ENCODE results near the gene SPINT1. TPM values are rescaled to one million over a fixed set of nuclear protein-coding genes. Genes with fewer than 3 reads are reported as not detected.

Gene SPINT1
- total RNA-seq, 1 experiment from 2014 or later, result 123 TPM

DNA sequence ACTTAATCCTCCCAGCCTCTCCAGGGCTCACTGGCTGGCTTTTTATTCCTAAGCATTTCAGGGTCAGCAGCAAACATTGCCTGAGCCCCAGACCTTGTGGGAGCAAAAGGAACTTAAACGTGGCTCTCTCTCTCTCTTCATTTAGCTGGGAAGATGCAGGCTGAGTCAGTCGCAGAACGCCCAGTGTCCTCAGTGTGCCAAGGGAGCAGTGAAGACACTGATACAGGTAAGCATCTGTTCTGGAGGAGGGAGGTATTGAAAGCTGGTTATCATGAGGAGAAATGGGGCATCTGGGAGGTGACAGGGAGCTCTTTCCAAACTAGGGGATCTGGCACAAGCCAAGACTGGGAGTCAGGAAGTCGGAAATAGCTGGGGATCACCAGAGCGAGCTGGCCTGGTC, 25.8 kb downstream of the SPINT1 start:
- Histone ChIP-seq H4K20me1 (ENCODE audit: insufficient read depth) (no peaks in the 10 kb centered on the region), H3K4me3 (replicated peaks in 1 of 2; ENCODE audit: low read depth in 1 of 2, low read length in 2 of 2) (no peak overlapping the region), H3K9me3 (ENCODE audit: control insufficient read depth in 1 of 2, insufficient read depth in 1 of 2, low read depth in 1 of 2, low read length in 2 of 2) (no peaks in the 10 kb centered on the region), H2AFZ (ENCODE audit: low read depth, low read length, poor library complexity, severe bottlenecking) (no peak overlapping the region), H3K4me1 (ENCODE audit: control insufficient read depth in 1 of 2, insufficient read depth in 2 of 2, low read length in 2 of 2) (peaks cover 29 to 38% of the 10 kb centered on the region in 2 experiments), H3K79me2 (ENCODE audit: insufficient read depth, low read length) (no peaks in the 10 kb centered on the region), H3K4me2 (ENCODE audit: low read length) (no peak overlapping the region), H3K27me3 (ENCODE audit: insufficient read depth, low read length) (no peaks in the 10 kb centered on the region), H3K36me3 (ENCODE audit: control insufficient read depth in 1 of 2, insufficient read depth in 2 of 2, low read length in 2 of 2) (no peaks in the 10 kb centered on the region), H3K27ac (ENCODE audit: low read depth, low read length) (no peak overlapping the region), H3K9ac (ENCODE audit: low read length) (no peak overlapping the region), H3K9me2 (ENCODE audit: insufficient read depth) (no peaks in the 10 kb centered on the region)
- RAD21 ChIA-PET (ENCODE audit: low non-redundant PET in 1 of 2, low total read pairs in 2 of 2, uncharacterized antibody in 2 of 2, unreplicated experiment in 2 of 2), result no interaction called here
- POLR2A ChIA-PET, result interaction anchor here (0.5 to 2.9 kb wide), 3 partner anchors 8 to 11 kb away, joined by 3 to 18 read pairs (median 3); no protein-coding TSS in a partner anchor
- intact Hi-C loops (cut with micrococcal nuclease), result no loop called here
- ATAC-seq (no peak), DNase-seq (ENCODE audit: low read depth, low spot score) (no peak)
- CTCF ChIA-PET, result interaction anchor here (1.7 to 5.7 kb wide), 3 partner anchors 12 to 24 kb away, joined by 5 to 94 read pairs (median 7); partner anchors contain the start of gene VPS18
- TF ChIP-seq CBX3 (IDR thresholded peaks at IDR 0.05; ENCODE audit: low read depth) (no peak), CEBPB (IDR thresholded peaks at IDR 0.05; ENCODE audit: low read depth) (no peak), YY1 (IDR thresholded peaks at IDR 0.05; ENCODE audit: extremely low read depth, insufficient replicate concordance, low read depth, low read length) (no peak)
- no TSS peak for BruUV-seq (replicated peaks)

- peaks cover 30 to 36% of the 10 kb centered on the region in 2 experiments for H3K4me1 ChIP-seq (ENCODE audit: control insufficient read depth in 1 of 2, insufficient read depth in 2 of 2, low read length in 2 of 2)
- CTCF ChIA-PET, result interaction anchor here (1.0 to 5.7 kb wide), 5 partner anchors 10 to 287 kb away, joined by 3 to 94 read pairs (median 6); partner anchors contain the start of gene VPS18
- no peak overlapping the region for H3K9ac ChIP-seq (ENCODE audit: low read length)
- no peak overlapping the region for H3K4me2 ChIP-seq (ENCODE audit: low read length)
- H4K20me1 ChIP-seq (ENCODE audit: insufficient read depth), result no peaks in the 10 kb centered on the region
- RAD21 ChIA-PET (ENCODE audit: low non-redundant PET in 1 of 2, low total read pairs in 2 of 2, uncharacterized antibody in 2 of 2, unreplicated experiment in 2 of 2), result no interaction called here
- no peaks in the 10 kb centered on the region for H3K36me3 ChIP-seq (ENCODE audit: control insufficient read depth in 1 of 2, insufficient read depth in 2 of 2, low read length in 2 of 2)
- no peaks in the 10 kb centered on the region for H3K9me2 ChIP-seq (ENCODE audit: insufficient read depth)
- DNase-seq (ENCODE audit: low read depth, low spot score) (no peak), ATAC-seq (no peak)
- no TSS peak for BruUV-seq (replicated peaks)
- intact Hi-C loops (cut with micrococcal nuclease), result no loop called here
- no peak overlapping the region for H3K4me3 ChIP-seq (replicated peaks in 1 of 2; ENCODE audit: low read depth in 1 of 2, low read length in 2 of 2)
- no peak overlapping the region for H3K27ac ChIP-seq (ENCODE audit: low read depth, low read length)
- TF ChIP-seq TCF7L2 (IDR thresholded peaks at IDR 0.05; ENCODE audit: borderline replicate concordance, extremely low read depth, insufficient read depth, insufficient read length) (no peak), CBX3 (IDR thresholded peaks at IDR 0.05; ENCODE audit: low read depth) (no peak), CEBPB (IDR thresholded peaks at IDR 0.05; ENCODE audit: low read depth) (no peak), REST (IDR thresholded peaks at IDR 0.05; ENCODE audit: low read depth) (no peak), ZNF274 (IDR thresholded peaks at IDR 0.05; ENCODE audit: low read depth, low read length) (no peak), JUND (IDR thresholded peaks at IDR 0.05) (no peak), SP1 (IDR thresholded peaks at IDR 0.05; ENCODE audit: low read depth) (no peak), SRF (IDR thresholded peaks at IDR 0.05; ENCODE audit: low read depth) (no peak), EZH2 (IDR thresholded peaks at IDR 0.05) (no peak), YY1 (IDR thresholded peaks at IDR 0.05; ENCODE audit: extremely low read depth, insufficient replicate concordance, low read depth, low read length) (no peak), EGR1 (IDR thresholded peaks at IDR 0.05; ENCODE audit: low read depth) (no peak)
- TF ChIP-seq, protein P1, sequence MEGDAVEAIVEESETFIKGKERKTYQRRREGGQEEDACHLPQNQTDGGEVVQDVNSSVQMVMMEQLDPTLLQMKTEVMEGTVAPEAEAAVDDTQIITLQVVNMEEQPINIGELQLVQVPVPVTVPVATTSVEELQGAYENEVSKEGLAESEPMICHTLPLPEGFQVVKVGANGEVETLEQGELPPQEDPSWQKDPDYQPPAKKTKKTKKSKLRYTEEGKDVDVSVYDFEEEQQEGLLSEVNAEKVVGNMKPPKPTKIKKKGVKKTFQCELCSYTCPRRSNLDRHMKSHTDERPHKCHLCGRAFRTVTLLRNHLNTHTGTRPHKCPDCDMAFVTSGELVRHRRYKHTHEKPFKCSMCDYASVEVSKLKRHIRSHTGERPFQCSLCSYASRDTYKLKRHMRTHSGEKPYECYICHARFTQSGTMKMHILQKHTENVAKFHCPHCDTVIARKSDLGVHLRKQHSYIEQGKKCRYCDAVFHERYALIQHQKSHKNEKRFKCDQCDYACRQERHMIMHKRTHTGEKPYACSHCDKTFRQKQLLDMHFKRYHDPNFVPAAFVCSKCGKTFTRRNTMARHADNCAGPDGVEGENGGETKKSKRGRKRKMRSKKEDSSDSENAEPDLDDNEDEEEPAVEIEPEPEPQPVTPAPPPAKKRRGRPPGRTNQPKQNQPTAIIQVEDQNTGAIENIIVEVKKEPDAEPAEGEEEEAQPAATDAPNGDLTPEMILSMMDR (IDR thresholded peaks at IDR 0.05 in 2 of 3, conservative IDR thresholded peaks at IDR 0.05 in 1 of 3; ENCODE audit: borderline replicate concordance in 1 of 3, insufficient read depth in 1 of 3, low read depth in 2 of 3, low read length in 2 of 3), result no peak
- TF ChIP-seq, protein P2, sequence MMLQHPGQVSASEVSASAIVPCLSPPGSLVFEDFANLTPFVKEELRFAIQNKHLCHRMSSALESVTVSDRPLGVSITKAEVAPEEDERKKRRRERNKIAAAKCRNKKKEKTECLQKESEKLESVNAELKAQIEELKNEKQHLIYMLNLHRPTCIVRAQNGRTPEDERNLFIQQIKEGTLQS (IDR thresholded peaks at IDR 0.05), result no peak
- TF ChIP-seq, protein P3, sequence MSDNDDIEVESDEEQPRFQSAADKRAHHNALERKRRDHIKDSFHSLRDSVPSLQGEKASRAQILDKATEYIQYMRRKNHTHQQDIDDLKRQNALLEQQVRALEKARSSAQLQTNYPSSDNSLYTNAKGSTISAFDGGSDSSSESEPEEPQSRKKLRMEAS (IDR thresholded peaks at IDR 0.05), result no peak
- POLR2A ChIA-PET, result interaction anchor here (1.4 to 2.9 kb wide), 2 partner anchors 9 to 12 kb away, joined by 6 to 18 read pairs; no protein-coding TSS in a partner anchor
- no peaks in the 10 kb centered on the region for H3K79me2 ChIP-seq (ENCODE audit: insufficient read depth, low read length)
- H3K27me3 ChIP-seq (ENCODE audit: insufficient read depth, low read length), result no peaks in the 10 kb centered on the region
- H3K9me3 ChIP-seq (ENCODE audit: control insufficient read depth in 1 of 2, insufficient read depth in 1 of 2, low read depth in 1 of 2, low read length in 2 of 2), result no peaks in the 10 kb centered on the region
- H2AFZ ChIP-seq (ENCODE audit: low read depth, low read length, poor library complexity, severe bottlenecking), result no peak overlapping the region
These were observed 26.9 kb downstream of the SPINT1 start for GRCh38 chr15:40870716-40871115.
